Uterus (tissue), 2 donors: ENCODE data around the gene CDCA4.

Experiments used
- POLR2A ChIP-seq, 2 donors: fragments of 450-650 bp; IDR thresholded peaks; one replicate each; pipeline ENCODE4 v1.6.1; 2016; ENCODE audit warnings: antibody characterized with exemption in 2 of 2, mild to moderate bottlenecking in 1 of 2, moderate library complexity in 1 of 2
- TF ChIP-seq, protein P1 (sequence below), 4 experiments: fragments of 200-600 bp in 2 of 4; fragments of 450-650 bp in 2 of 4; sonication (generic) in 2 of 4; IDR thresholded peaks; one replicate each; pipeline ENCODE4 v1.5.1; 2016 to 2019; ENCODE audit warnings: antibody characterized with exemption in 4 of 4, mild to moderate bottlenecking in 2 of 4, moderate library complexity in 1 of 4

DNA sequence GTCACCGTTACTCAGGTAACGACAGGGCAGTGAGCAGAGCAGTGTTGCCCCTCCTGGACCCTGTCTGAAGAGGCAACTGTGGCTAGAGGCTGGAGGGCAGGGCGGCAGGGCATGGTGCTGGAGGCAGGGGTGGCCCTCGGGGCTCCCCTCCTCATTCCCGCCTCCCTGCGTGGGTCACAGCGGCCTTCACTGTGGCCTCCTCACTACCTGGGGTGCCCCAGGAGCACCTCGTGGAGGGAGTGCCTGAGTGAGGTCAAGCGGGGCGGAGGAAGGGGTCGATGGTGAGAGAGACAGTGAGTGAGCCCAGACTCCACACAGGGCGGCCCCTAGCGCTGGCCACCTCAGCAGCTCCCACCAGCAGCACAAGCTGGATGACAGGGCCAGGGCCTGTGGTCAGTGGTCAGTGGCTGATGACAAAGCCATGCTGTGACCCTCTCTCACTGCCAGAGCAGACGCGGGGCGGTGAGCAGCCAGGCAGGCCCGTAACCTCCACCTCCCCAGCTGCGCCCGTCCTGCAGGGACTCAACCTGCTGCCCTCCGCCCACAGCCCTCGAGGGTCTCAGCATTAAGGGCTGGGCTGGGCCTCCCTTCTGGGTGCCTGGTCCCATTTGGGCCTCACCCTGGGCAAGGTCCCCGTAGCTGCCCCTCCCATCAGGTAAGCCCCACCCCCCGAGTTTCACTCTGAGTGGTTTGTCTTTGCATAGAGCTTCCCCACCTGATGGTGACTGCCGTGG, 26.6 kb upstream of the CDCA4 start:
- TF ChIP-seq, protein P1, sequence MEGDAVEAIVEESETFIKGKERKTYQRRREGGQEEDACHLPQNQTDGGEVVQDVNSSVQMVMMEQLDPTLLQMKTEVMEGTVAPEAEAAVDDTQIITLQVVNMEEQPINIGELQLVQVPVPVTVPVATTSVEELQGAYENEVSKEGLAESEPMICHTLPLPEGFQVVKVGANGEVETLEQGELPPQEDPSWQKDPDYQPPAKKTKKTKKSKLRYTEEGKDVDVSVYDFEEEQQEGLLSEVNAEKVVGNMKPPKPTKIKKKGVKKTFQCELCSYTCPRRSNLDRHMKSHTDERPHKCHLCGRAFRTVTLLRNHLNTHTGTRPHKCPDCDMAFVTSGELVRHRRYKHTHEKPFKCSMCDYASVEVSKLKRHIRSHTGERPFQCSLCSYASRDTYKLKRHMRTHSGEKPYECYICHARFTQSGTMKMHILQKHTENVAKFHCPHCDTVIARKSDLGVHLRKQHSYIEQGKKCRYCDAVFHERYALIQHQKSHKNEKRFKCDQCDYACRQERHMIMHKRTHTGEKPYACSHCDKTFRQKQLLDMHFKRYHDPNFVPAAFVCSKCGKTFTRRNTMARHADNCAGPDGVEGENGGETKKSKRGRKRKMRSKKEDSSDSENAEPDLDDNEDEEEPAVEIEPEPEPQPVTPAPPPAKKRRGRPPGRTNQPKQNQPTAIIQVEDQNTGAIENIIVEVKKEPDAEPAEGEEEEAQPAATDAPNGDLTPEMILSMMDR (IDR thresholded peaks at IDR 0.05) = no peak
- TF ChIP-seq POLR2A (IDR thresholded peaks at IDR 0.05) = no peak
